Glutamatergic neuron (in vitro differentiated cells): ENCODE data around the gene GPATCH3. TPM values are rescaled to one million over a fixed set of nuclear protein-coding genes. Genes with fewer than 3 reads are reported as not detected.
A peak's percentile ranks its signal among the peaks of the same experiment; 100 is the strongest.

Experiments used
- DNase-seq: peaks from one replicate; pipeline ENCODE4 v3.0.0; 2022
- H3K27ac Mint-ChIP-seq: one replicate; pipeline ENCODE4 v1.8.0; 2020; ENCODE audit warnings: mild to moderate bottlenecking, mixed read lengths, inconsistent platforms; ENCODE audit not compliant: unreplicated experiment
- H3K27me3 Mint-ChIP-seq: one replicate; pipeline ENCODE4 v1.8.0; 2020; ENCODE audit warnings: mild to moderate bottlenecking, moderate library complexity, mixed read lengths, inconsistent platforms; ENCODE audit not compliant: unreplicated experiment
- H3K36me3 Mint-ChIP-seq: one replicate; pipeline ENCODE4 v1.8.0; 2020; ENCODE audit warnings: mild to moderate bottlenecking, mixed read lengths, inconsistent platforms; ENCODE audit not compliant: unreplicated experiment
- H3K4me1 Mint-ChIP-seq: one replicate; pipeline ENCODE4 v1.8.0; 2020; ENCODE audit warnings: mild to moderate bottlenecking, low read depth, mixed read lengths, inconsistent platforms; ENCODE audit not compliant: unreplicated experiment
- H3K4me3 Mint-ChIP-seq: one replicate; pipeline ENCODE4 v1.8.0; 2020; ENCODE audit warnings: mild to moderate bottlenecking, mixed read lengths, inconsistent platforms; ENCODE audit not compliant: unreplicated experiment
- H3K9me3 Mint-ChIP-seq: one replicate; pipeline ENCODE4 v1.8.0; 2020; ENCODE audit warnings: mild to moderate bottlenecking, moderate library complexity, mixed read lengths, inconsistent platforms; ENCODE audit not compliant: unreplicated experiment
- total RNA-seq: library from RNA; stranded (reverse); fragmentation: NEBNext Ultra II Directional; extraction: Animal tissue kit (Norgen Biotek cat#: 25700); gene quantifications from one replicate; pipeline ENCODE4 v1.2.1, GENCODE V29; 2021; ENCODE audit not compliant: unreplicated experiment
- TF ChIP-seq, protein P1 (sequence below): fragments of 200-600 bp; sonication (generic); IDR thresholded peaks from one replicate; pipeline ENCODE4 v1.5.0; 2021; ENCODE audit not compliant: partially characterized antibody, unreplicated experiment

Gene GPATCH3
- total RNA-seq, 1 donor from 2014 or later: 17.3 TPM

DNA sequence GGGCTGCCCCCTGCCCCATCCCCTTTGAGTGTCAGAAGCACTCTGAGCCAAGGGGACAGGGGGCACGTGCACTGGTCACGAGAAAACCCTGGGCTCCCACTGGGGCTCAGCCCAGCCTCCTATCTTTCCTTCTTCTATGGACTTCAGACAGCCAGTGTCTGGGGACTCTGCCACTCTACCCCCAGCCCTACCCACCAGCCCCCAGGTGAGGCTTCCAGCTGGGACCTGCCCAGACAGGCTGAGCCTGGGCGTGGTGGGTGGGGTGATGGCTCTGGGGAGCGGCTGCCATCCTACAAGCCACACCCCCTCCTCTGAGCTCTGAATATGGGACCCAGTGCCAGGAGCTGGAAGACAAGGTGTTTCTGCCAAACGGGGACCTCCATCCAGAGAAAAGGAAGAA, 45.4 kb downstream of the GPATCH3 start:
- Mint-ChIP-seq H3K4me1 (peaks cover 35% of the 10 kb centered on the region), H3K27me3 (peaks cover 9% of the 10 kb centered on the region), H3K27ac (peak overlapping the region; percentile 24), H3K4me3 (no peak overlapping the region), H3K36me3 (no peaks in the 10 kb centered on the region), H3K9me3 (peaks cover 1% of the 10 kb centered on the region)
- DNase-seq: no peak
- TF ChIP-seq, protein P1, sequence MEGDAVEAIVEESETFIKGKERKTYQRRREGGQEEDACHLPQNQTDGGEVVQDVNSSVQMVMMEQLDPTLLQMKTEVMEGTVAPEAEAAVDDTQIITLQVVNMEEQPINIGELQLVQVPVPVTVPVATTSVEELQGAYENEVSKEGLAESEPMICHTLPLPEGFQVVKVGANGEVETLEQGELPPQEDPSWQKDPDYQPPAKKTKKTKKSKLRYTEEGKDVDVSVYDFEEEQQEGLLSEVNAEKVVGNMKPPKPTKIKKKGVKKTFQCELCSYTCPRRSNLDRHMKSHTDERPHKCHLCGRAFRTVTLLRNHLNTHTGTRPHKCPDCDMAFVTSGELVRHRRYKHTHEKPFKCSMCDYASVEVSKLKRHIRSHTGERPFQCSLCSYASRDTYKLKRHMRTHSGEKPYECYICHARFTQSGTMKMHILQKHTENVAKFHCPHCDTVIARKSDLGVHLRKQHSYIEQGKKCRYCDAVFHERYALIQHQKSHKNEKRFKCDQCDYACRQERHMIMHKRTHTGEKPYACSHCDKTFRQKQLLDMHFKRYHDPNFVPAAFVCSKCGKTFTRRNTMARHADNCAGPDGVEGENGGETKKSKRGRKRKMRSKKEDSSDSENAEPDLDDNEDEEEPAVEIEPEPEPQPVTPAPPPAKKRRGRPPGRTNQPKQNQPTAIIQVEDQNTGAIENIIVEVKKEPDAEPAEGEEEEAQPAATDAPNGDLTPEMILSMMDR: no peak

DNA sequence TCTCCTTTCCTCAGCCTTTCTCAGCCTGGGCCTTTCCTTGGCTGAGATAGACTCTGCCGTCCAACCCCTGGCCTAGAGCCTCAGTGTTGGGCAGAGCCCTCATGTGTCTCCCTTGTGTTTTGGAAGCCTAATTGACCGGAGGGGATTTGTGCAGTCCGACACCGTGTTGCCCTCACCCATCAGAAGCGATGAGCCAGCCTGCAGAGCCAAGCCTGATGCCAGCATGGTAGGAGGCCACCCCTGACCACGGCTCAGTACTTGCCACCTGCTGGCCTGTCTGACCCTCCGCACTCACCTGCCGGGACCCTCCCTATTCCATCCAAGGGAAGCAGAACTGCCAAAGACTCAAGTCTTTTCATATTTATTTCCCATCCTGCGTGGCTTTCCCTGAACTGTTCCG, 46.7 kb downstream of the GPATCH3 start:
- no peak for DNase-seq
- Mint-ChIP-seq H3K27me3 (peaks cover 9% of the 10 kb centered on the region), H3K9me3 (peaks cover 1% of the 10 kb centered on the region), H3K4me3 (no peak overlapping the region), H3K27ac (no peak overlapping the region), H3K4me1 (peaks cover 34% of the 10 kb centered on the region), H3K36me3 (no peaks in the 10 kb centered on the region)
- TF ChIP-seq, protein P1: no peak

GRCh38 chr1:26853156-26853555, 47.1 kb downstream of the GPATCH3 start:
- DNase-seq: peak; percentile 95

DNA sequence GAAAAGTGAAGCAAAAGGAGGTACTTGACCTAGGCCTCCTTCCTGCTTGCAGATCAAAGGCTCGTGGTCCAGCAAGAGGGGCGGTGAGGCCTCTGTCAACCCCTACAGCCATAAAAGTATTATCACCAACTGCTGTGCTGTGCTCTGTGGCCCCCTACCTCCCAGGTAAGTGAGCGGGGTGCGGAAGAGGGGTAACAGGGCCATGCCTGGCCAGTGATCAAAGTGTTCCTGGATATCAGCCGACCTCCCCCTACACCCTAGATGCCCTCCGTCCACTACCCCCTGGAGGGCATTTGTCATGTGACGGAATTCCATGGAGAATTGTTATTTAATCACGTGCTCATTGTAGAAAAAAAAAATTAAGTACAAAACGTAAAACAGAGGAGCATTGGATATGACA, 47.6 kb downstream of the GPATCH3 start:
- H3K27ac Mint-ChIP-seq: no peak overlapping the region
- no peak for DNase-seq
- H3K27me3 Mint-ChIP-seq: peaks cover 6% of the 10 kb centered on the region
- H3K4me1 Mint-ChIP-seq: peaks cover 29% of the 10 kb centered on the region
- no peak overlapping the region for H3K4me3 Mint-ChIP-seq
- no peaks in the 10 kb centered on the region for H3K36me3 Mint-ChIP-seq
- peaks cover 1% of the 10 kb centered on the region for H3K9me3 Mint-ChIP-seq
- TF ChIP-seq, protein P1: no peak

More at GRCh38 chr1:26853156-26853555, 47.1 kb downstream of the GPATCH3 start:
- Mint-ChIP-seq H3K27ac (no peak overlapping the region), H3K36me3 (no peaks in the 10 kb centered on the region), H3K4me3 (no peak overlapping the region), H3K27me3 (peaks cover 9% of the 10 kb centered on the region), H3K9me3 (peaks cover 1% of the 10 kb centered on the region), H3K4me1 (peaks cover 32% of the 10 kb centered on the region)
- TF ChIP-seq, protein P1: peak; percentile 71

DNA sequence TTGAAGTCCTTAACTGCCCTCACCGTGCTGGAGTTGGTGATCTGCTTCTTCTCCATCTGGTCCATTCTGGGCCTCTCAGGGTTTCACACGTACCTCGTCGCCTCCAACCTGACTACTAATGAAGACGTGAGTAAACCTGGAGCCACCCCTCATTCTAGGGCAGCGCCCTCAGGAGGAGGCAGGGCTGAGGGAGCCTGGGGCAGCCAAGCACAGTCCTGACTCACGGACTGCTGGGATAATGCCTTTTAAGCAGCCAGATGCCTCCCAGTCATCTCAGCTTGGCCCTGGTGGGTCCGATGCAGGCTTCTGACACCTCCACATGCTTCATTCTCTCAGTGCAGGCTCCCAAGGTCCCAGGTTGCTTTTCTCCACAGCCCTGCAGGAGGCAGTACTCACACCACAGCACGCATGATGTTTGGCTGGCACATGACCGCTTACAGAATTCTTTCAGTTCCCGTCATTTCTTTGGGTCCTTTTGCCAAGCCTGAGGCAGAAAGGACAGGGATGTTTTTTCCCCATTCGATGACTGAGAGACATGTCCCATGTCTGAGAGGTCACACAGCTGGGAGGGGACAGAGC, 49.1 kb downstream of the GPATCH3 start:
- Mint-ChIP-seq H3K9me3 (peaks cover 1% of the 10 kb centered on the region), H3K4me3 (no peak overlapping the region), H3K4me1 (peaks cover 17% of the 10 kb centered on the region), H3K27ac (no peak overlapping the region), H3K36me3 (no peaks in the 10 kb centered on the region), H3K27me3 (peaks cover 2% of the 10 kb centered on the region)
- TF ChIP-seq, protein P1: no peak
- no peak for DNase-seq
